Astrocyte (in vitro differentiated cells and primary cell): ENCODE data around the gene LGALS8.

Experiments used
- EZH2 ChIP-seq: IDR thresholded peaks from 2 replicates; pipeline ENCODE4 v1.6.1; 2012; ENCODE audit warnings: mild to moderate bottlenecking, low read length, inconsistent platforms; ENCODE audit not compliant: insufficient read depth
- TF ChIP-seq, protein P1 (sequence below): IDR thresholded peaks from 2 replicates; pipeline ENCODE4 v1.5.1; 2011; ENCODE audit warnings: low read depth, mild to moderate bottlenecking, inconsistent platforms, low read length, moderate library complexity; ENCODE audit not compliant: insufficient read depth

DNA sequence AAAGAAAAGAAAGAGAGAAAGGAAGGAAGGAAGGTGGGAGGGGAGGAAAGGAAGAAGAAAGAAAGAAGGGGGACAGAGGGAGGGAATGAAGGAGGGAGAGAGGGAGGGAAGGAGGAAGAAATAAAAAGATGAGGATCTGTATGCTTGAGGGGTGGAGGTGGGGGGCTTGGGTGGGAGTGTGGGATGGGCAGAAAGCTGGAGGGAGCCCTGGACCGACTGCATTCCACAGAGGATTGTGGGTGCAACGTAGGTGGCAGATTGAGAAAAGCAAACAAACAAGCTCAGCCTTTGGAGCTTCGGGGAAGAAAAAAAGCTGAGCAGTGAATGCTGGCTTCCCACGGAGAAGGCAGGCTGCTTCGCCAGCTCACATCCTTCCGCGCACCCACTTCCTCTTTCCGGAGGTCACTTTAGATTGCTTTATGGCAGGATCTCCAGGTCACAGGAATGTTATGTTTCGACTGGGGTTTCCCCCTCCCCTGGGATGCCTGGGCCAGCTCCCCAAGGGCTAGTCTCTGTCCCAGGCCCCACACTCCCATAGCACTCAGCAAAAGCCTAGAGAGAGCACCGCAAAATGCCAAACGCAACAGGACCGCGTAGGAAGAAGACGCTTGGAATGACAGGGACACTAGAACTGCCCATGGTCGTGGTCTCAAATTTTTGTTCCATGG is 20.7 kb upstream of the LGALS8 start:
- TF ChIP-seq, protein P1, sequence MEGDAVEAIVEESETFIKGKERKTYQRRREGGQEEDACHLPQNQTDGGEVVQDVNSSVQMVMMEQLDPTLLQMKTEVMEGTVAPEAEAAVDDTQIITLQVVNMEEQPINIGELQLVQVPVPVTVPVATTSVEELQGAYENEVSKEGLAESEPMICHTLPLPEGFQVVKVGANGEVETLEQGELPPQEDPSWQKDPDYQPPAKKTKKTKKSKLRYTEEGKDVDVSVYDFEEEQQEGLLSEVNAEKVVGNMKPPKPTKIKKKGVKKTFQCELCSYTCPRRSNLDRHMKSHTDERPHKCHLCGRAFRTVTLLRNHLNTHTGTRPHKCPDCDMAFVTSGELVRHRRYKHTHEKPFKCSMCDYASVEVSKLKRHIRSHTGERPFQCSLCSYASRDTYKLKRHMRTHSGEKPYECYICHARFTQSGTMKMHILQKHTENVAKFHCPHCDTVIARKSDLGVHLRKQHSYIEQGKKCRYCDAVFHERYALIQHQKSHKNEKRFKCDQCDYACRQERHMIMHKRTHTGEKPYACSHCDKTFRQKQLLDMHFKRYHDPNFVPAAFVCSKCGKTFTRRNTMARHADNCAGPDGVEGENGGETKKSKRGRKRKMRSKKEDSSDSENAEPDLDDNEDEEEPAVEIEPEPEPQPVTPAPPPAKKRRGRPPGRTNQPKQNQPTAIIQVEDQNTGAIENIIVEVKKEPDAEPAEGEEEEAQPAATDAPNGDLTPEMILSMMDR = no peak
- no peak for TF ChIP-seq EZH2
